Omental fat pad (tissue), 4 donors: ENCODE data around the gene METTL15. TPM values are rescaled to one million over a fixed set of nuclear protein-coding genes. Genes with fewer than 3 reads are reported as not detected.
A peak's percentile ranks its signal among the peaks of the same experiment; 100 is the strongest.

Experiments
- ATAC-seq: fragments of 150-250 bp; one replicate; pipeline ENCODE4 v1.9.1; 2016; ENCODE audit warnings: mild to moderate bottlenecking, moderate library complexity; ENCODE audit not compliant: low FRiP score
- DNase-seq: peaks from one replicate; pipeline ENCODE4 v3.0.0-alpha.2; 2019; ENCODE audit warnings: low spot score
- CTCF ChIP-seq, 3 donors: fragments of 450-650 bp; IDR thresholded peaks; one replicate each; pipeline ENCODE4 v1.5.1; 2016 to 2017; ENCODE audit warnings: antibody characterized with exemption in 3 of 3, mild to moderate bottlenecking in 3 of 3, moderate library complexity in 2 of 3
- total RNA-seq, 4 donors: library from RNA; depleted of rRNA; stranded (reverse); fragments of >200 nt; gene quantifications; one replicate each; pipeline ENCODE4 v1.1.0, GENCODE V29; 2016

The METTL15 gene
- total RNA-seq, 4 donors from 2014 or later = 4.9 to 11.8 (median 9.4) TPM

GRCh38 chr11:28110108-28110820, 2.1 kb downstream of the METTL15 start:
- TF ChIP-seq CTCF (IDR thresholded peaks at IDR 0.05) = no peak
- DNase-seq (peak; percentile 32), ATAC-seq (peak; percentile 75)

- TF ChIP-seq CTCF (IDR thresholded peaks at IDR 0.05) = no peak
- ATAC-seq (no peak), DNase-seq (no peak)
Observed at GRCh38 chr11:28110821-28111200, 2.6 kb downstream of the METTL15 start.

- DNase-seq (no peak), ATAC-seq (no peak)
- TF ChIP-seq CTCF (IDR thresholded peaks at IDR 0.05) = no peak
Observed at GRCh38 chr11:28114116-28114515, 5.9 kb downstream of the METTL15 start.

- ATAC-seq = no peak
- DNase-seq = no peak
- TF ChIP-seq CTCF (IDR thresholded peaks at IDR 0.05) = no peak
Observed at GRCh38 chr11:28114731-28115130, 6.5 kb downstream of the METTL15 start.

- TF ChIP-seq CTCF (IDR thresholded peaks at IDR 0.05) = no peak
- ATAC-seq (no peak), DNase-seq (no peak)
Observed at GRCh38 chr11:28117712-28118111, 9.5 kb downstream of the METTL15 start.

GRCh38 chr11:28123151-28123581, 15.0 kb downstream of the METTL15 start:
- ATAC-seq (no peak), DNase-seq (no peak)
- TF ChIP-seq CTCF (IDR thresholded peaks at IDR 0.05) = no peak

GRCh38 chr11:28132548-28132947, 24.4 kb downstream of the METTL15 start:
- ATAC-seq = no peak

More at GRCh38 chr11:28132548-28132947, 24.4 kb downstream of the METTL15 start:
- DNase-seq = no peak
- no peak for TF ChIP-seq CTCF (IDR thresholded peaks at IDR 0.05)
